ENCODE data around the gene ERMAP. TPM values are rescaled to one million over a fixed set of nuclear protein-coding genes. Genes with fewer than 3 reads are reported as not detected.

Gene ERMAP
- total and polyA plus RNA-seq, 9 of the 15 experiments (the other 6 are each of a cell fraction or from before 2014, with no cell fraction given) = 8.0 to 31.4 (median 22.5) TPM

DNA sequence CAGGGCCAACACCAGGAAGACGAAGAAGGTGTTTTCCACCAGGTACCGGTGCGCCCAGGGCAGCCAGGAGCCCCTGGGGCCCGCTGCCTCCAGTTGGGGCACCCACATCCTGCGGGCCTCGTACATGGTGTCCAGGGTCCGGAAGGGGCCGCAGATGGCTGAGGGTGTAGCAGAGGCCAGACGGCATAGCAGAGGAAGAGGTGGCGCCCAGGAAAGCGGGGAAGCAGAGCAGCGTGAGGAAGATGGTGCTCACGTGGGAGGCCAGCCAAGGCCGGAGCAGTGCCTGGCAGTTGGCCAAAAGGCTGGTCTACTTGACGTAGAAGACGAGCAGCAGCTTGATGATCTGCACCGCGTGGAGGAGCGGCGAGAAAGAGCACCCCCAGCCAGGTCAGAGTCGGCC lies 69.9 kb downstream of the ERMAP start (continued):
- TF ChIP-seq, protein P1, sequence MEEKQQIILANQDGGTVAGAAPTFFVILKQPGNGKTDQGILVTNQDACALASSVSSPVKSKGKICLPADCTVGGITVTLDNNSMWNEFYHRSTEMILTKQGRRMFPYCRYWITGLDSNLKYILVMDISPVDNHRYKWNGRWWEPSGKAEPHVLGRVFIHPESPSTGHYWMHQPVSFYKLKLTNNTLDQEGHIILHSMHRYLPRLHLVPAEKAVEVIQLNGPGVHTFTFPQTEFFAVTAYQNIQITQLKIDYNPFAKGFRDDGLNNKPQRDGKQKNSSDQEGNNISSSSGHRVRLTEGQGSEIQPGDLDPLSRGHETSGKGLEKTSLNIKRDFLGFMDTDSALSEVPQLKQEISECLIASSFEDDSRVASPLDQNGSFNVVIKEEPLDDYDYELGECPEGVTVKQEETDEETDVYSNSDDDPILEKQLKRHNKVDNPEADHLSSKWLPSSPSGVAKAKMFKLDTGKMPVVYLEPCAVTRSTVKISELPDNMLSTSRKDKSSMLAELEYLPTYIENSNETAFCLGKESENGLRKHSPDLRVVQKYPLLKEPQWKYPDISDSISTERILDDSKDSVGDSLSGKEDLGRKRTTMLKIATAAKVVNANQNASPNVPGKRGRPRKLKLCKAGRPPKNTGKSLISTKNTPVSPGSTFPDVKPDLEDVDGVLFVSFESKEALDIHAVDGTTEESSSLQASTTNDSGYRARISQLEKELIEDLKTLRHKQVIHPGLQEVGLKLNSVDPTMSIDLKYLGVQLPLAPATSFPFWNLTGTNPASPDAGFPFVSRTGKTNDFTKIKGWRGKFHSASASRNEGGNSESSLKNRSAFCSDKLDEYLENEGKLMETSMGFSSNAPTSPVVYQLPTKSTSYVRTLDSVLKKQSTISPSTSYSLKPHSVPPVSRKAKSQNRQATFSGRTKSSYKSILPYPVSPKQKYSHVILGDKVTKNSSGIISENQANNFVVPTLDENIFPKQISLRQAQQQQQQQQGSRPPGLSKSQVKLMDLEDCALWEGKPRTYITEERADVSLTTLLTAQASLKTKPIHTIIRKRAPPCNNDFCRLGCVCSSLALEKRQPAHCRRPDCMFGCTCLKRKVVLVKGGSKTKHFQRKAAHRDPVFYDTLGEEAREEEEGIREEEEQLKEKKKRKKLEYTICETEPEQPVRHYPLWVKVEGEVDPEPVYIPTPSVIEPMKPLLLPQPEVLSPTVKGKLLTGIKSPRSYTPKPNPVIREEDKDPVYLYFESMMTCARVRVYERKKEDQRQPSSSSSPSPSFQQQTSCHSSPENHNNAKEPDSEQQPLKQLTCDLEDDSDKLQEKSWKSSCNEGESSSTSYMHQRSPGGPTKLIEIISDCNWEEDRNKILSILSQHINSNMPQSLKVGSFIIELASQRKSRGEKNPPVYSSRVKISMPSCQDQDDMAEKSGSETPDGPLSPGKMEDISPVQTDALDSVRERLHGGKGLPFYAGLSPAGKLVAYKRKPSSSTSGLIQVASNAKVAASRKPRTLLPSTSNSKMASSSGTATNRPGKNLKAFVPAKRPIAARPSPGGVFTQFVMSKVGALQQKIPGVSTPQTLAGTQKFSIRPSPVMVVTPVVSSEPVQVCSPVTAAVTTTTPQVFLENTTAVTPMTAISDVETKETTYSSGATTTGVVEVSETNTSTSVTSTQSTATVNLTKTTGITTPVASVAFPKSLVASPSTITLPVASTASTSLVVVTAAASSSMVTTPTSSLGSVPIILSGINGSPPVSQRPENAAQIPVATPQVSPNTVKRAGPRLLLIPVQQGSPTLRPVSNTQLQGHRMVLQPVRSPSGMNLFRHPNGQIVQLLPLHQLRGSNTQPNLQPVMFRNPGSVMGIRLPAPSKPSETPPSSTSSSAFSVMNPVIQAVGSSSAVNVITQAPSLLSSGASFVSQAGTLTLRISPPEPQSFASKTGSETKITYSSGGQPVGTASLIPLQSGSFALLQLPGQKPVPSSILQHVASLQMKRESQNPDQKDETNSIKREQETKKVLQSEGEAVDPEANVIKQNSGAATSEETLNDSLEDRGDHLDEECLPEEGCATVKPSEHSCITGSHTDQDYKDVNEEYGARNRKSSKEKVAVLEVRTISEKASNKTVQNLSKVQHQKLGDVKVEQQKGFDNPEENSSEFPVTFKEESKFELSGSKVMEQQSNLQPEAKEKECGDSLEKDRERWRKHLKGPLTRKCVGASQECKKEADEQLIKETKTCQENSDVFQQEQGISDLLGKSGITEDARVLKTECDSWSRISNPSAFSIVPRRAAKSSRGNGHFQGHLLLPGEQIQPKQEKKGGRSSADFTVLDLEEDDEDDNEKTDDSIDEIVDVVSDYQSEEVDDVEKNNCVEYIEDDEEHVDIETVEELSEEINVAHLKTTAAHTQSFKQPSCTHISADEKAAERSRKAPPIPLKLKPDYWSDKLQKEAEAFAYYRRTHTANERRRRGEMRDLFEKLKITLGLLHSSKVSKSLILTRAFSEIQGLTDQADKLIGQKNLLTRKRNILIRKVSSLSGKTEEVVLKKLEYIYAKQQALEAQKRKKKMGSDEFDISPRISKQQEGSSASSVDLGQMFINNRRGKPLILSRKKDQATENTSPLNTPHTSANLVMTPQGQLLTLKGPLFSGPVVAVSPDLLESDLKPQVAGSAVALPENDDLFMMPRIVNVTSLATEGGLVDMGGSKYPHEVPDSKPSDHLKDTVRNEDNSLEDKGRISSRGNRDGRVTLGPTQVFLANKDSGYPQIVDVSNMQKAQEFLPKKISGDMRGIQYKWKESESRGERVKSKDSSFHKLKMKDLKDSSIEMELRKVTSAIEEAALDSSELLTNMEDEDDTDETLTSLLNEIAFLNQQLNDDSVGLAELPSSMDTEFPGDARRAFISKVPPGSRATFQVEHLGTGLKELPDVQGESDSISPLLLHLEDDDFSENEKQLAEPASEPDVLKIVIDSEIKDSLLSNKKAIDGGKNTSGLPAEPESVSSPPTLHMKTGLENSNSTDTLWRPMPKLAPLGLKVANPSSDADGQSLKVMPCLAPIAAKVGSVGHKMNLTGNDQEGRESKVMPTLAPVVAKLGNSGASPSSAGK (IDR thresholded peaks at IDR 0.05) = peak; percentile 66
- TF ChIP-seq, protein P2, sequence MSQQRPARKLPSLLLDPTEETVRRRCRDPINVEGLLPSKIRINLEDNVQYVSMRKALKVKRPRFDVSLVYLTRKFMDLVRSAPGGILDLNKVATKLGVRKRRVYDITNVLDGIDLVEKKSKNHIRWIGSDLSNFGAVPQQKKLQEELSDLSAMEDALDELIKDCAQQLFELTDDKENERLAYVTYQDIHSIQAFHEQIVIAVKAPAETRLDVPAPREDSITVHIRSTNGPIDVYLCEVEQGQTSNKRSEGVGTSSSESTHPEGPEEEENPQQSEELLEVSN (IDR thresholded peaks at IDR 0.05; ENCODE audit: borderline replicate concordance in 1 of 2, extremely low read depth in 1 of 2, insufficient read depth in 1 of 2, insufficient read length in 1 of 2, low read depth in 1 of 2, low read length in 1 of 2, poor library complexity in 1 of 2, severe bottlenecking in 1 of 2) = peak; percentile 48 to 68
- TF ChIP-seq, protein P3, sequence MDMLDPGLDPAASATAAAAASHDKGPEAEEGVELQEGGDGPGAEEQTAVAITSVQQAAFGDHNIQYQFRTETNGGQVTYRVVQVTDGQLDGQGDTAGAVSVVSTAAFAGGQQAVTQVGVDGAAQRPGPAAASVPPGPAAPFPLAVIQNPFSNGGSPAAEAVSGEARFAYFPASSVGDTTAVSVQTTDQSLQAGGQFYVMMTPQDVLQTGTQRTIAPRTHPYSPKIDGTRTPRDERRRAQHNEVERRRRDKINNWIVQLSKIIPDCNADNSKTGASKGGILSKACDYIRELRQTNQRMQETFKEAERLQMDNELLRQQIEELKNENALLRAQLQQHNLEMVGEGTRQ (CRISPR knock-in tag; IDR thresholded peaks at IDR 0.05) = peak; percentile 7; the same call in 1 of the 2 replicates
- TF ChIP-seq NFE2 (IDR thresholded peaks at IDR 0.05; ENCODE audit: low read depth) (no peak), ZNF431 (CRISPR knock-in tag; IDR thresholded peaks at IDR 0.05) (no peak), RBM25 (IDR thresholded peaks at IDR 0.05; ENCODE audit: low read depth, low read length, severe bottlenecking) (no peak), HDGF (IDR thresholded peaks at IDR 0.05) (no peak)
- TF ChIP-seq, protein P4, sequence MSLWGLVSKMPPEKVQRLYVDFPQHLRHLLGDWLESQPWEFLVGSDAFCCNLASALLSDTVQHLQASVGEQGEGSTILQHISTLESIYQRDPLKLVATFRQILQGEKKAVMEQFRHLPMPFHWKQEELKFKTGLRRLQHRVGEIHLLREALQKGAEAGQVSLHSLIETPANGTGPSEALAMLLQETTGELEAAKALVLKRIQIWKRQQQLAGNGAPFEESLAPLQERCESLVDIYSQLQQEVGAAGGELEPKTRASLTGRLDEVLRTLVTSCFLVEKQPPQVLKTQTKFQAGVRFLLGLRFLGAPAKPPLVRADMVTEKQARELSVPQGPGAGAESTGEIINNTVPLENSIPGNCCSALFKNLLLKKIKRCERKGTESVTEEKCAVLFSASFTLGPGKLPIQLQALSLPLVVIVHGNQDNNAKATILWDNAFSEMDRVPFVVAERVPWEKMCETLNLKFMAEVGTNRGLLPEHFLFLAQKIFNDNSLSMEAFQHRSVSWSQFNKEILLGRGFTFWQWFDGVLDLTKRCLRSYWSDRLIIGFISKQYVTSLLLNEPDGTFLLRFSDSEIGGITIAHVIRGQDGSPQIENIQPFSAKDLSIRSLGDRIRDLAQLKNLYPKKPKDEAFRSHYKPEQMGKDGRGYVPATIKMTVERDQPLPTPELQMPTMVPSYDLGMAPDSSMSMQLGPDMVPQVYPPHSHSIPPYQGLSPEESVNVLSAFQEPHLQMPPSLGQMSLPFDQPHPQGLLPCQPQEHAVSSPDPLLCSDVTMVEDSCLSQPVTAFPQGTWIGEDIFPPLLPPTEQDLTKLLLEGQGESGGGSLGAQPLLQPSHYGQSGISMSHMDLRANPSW (CRISPR knock-in tag; IDR thresholded peaks at IDR 0.05) = no peak

Measured in K562 (cell line).